PC-9 (cell line): Measurements from ENCODE around the gene AGAP1. TPM values are rescaled to one million over a fixed set of nuclear protein-coding genes. Genes with fewer than 3 reads are reported as not detected.

ENCODE experiments used
- BruUV-seq: library from RNA; stranded (reverse); fragments of 400-500 nt; replicated peaks from 2 replicates; lab custom pipeline; 2021; lab: Mats Ljungman, UMichigan
- CTCF ChIA-PET: fragments of 300-600 bp; sonication (Branson Sonifier 250); formaldehyde crosslinking; loops from one replicate; lab custom pipeline; 2022; ENCODE audit warnings: antibody characterized with exemption; lab: Charles Lee
- POLR2A ChIA-PET: fragments of 300-600 bp; sonication (Branson Sonifier 250); formaldehyde crosslinking; loops from one replicate; lab custom pipeline; 2022; ENCODE audit warnings: antibody characterized with exemption; ENCODE audit not compliant: unreplicated experiment; lab: Charles Lee
- DNase-seq, 2 experiments: peaks; one replicate each; pipeline versions ENCODE4 v3.0.0 to v3.0.0-alpha.2; 2015 to 2022; ENCODE audit warnings: mixed read lengths in 1 of 2
- H2AFZ ChIP-seq: fragments of 200-600 bp; sonication (generic); 2 replicates; pipeline ENCODE4 v1.8.1; 2017; ENCODE audit warnings: antibody characterized with exemption
- H3F3A ChIP-seq: fragments of 200-600 bp; sonication (generic); 2 replicates; pipeline ENCODE4 v1.8.1; 2017; ENCODE audit warnings: antibody characterized with exemption, mild to moderate bottlenecking, low read depth; ENCODE audit not compliant: insufficient read depth
- H3K27ac ChIP-seq: fragments of 200-600 bp; sonication (generic); 2 replicates; pipeline ENCODE4 v1.6.1; 2016; ENCODE audit warnings: mixed run types
- H3K27me3 ChIP-seq: fragments of 200-600 bp; sonication (generic); 2 replicates; pipeline ENCODE4 v1.6.1; 2016; ENCODE audit warnings: low read depth, mixed run types; ENCODE audit not compliant: insufficient read depth
- H3K36me3 ChIP-seq: fragments of 200-600 bp; sonication (generic); 2 replicates; pipeline ENCODE4 v1.6.1; 2016; ENCODE audit warnings: low read depth, mixed run types
- H3K4me1 ChIP-seq: fragments of 200-600 bp; sonication (generic); replicated peaks from 2 replicates; pipeline ENCODE4 v1.6.1; 2016; ENCODE audit warnings: mixed run types; ENCODE audit not compliant: insufficient read depth
- H3K4me2 ChIP-seq: fragments of 200-600 bp; sonication (generic); 2 replicates; pipeline ENCODE4 v1.6.1; 2017; ENCODE audit warnings: mixed run types
- H3K4me3 ChIP-seq: fragments of 200-600 bp; sonication (generic); 2 replicates; pipeline ENCODE4 v1.6.1; 2016; ENCODE audit warnings: mixed run types
- H3K79me2 ChIP-seq: fragments of 200-600 bp; sonication (generic); 2 replicates; pipeline ENCODE4 v1.6.1; 2017; ENCODE audit warnings: low read depth, mixed run types
- H3K9me2 ChIP-seq: fragments of 200-600 bp; sonication (generic); 2 replicates; pipeline ENCODE4 v1.8.1; 2017; ENCODE audit warnings: mild to moderate bottlenecking; ENCODE audit not compliant: insufficient read depth
- H3K9me3 ChIP-seq: fragments of 200-600 bp; sonication (generic); 2 replicates; pipeline ENCODE4 v1.8.1; 2016; ENCODE audit warnings: low read depth; ENCODE audit not compliant: insufficient read depth
- H4K20me1 ChIP-seq: fragments of 200-600 bp; sonication (generic); 2 replicates; pipeline ENCODE4 v1.8.1; 2017; ENCODE audit not compliant: insufficient read depth
- CTCF ChIP-seq: fragments of 200-600 bp; sonication (generic); conservative IDR thresholded peaks from 2 replicates; pipeline ENCODE4 v1.6.1; 2017; ENCODE audit warnings: mixed run types, antibody characterized with exemption, mild to moderate bottlenecking, moderate library complexity
- EZH2 ChIP-seq: fragments of 200-600 bp; sonication (generic); IDR thresholded peaks from 2 replicates; pipeline ENCODE4 v1.8.0; 2017; ENCODE audit warnings: antibody characterized with exemption, low read depth
- intact Hi-C: fragments of 100-400 bp; cut with micrococcal nuclease; formaldehyde crosslinking; loops from one replicate; pipeline ENCODE4 v1.10.0; 2022; ENCODE audit not compliant: unreplicated experiment
- total RNA-seq: library from RNA; stranded (reverse); gene quantifications from 2 replicates; pipeline ENCODE4 v1.2.3, GENCODE V29; 2021

The AGAP1 gene
- total RNA-seq, 1 experiment from 2014 or later: 91.4 TPM

- POLR2A ChIA-PET: interaction anchor here (0.6 kb wide), 1 partner anchor 45 kb away, joined by 3 read pairs; no protein-coding TSS in a partner anchor
- TF ChIP-seq CTCF (no peak), EZH2 (no peak)
- CTCF ChIA-PET: no interaction called here
These were observed 14.7 kb downstream of the AGAP1 start for GRCh38 chr2:235508371-235509160.

GRCh38 chr2:235510318-235510717 is 16.5 kb downstream of the AGAP1 start:
- H3K9me3 ChIP-seq: no peaks in the 10 kb centered on the region
- POLR2A ChIA-PET: interaction anchor here (0.6 kb wide), 1 partner anchor 155 kb away, joined by 4 read pairs; no protein-coding TSS in a partner anchor
- no peak overlapping the region for H3K4me3 ChIP-seq
- peaks cover 62% of the 10 kb centered on the region for H4K20me1 ChIP-seq
- no peaks in the 10 kb centered on the region for H3K9me2 ChIP-seq
- H2AFZ ChIP-seq: no peak overlapping the region
- H3K36me3 ChIP-seq: no peaks in the 10 kb centered on the region
- DNase-seq: no peak
- no peak for TF ChIP-seq EZH2
- TF ChIP-seq CTCF: no peak
- H3K4me1 ChIP-seq: peaks cover 24% of the 10 kb centered on the region
- peaks cover 13% of the 10 kb centered on the region for H3F3A ChIP-seq
- no peak overlapping the region for H3K4me2 ChIP-seq
- intact Hi-C loops: no loop called here
- no TSS peak for BruUV-seq
- no peak overlapping the region for H3K27ac ChIP-seq
- peaks cover 97% of the 10 kb centered on the region for H3K79me2 ChIP-seq
- H3K27me3 ChIP-seq: no peaks in the 10 kb centered on the region
- CTCF ChIA-PET: interaction anchor here (1.7 kb wide), 1 partner anchor 42 kb away, joined by 13 read pairs; no protein-coding TSS in a partner anchor

More at GRCh38 chr2:235508371-235509160, 14.7 kb downstream of the AGAP1 start:
- Histone ChIP-seq H3K4me1 (peaks cover 32% of the 10 kb centered on the region), H3K4me2 (no peak overlapping the region), H3K4me3 (no peak overlapping the region), H3F3A (peaks cover 9% of the 10 kb centered on the region), H4K20me1 (peaks cover 62% of the 10 kb centered on the region), H3K27me3 (no peaks in the 10 kb centered on the region), H3K9me3 (no peaks in the 10 kb centered on the region), H3K27ac (no peak overlapping the region), H3K79me2 (peaks cover 97% of the 10 kb centered on the region), H3K9me2 (no peaks in the 10 kb centered on the region), H2AFZ (no peak overlapping the region), H3K36me3 (no peaks in the 10 kb centered on the region)
- intact Hi-C loops: loop anchor here (10.0 kb wide), 1 partner anchor 166 kb away; no protein-coding TSS in a partner anchor
- BruUV-seq: no TSS peak
- no peak for DNase-seq

- DNase-seq: peak; percentile 69 to 84
- Histone ChIP-seq H3K9me3 (no peaks in the 10 kb centered on the region), H3K9me2 (no peaks in the 10 kb centered on the region), H3K27me3 (no peaks in the 10 kb centered on the region), H3K79me2 (peaks cover 97% of the 10 kb centered on the region), H3K36me3 (no peaks in the 10 kb centered on the region), H3K4me1 (peaks cover 18% of the 10 kb centered on the region), H3K4me3 (no peak overlapping the region), H2AFZ (no peak overlapping the region), H3K27ac (0 out of 2 replicates have a peak overlapping the region, but pooled peaks have one; percentile 24), H3K4me2 (peak overlapping the region; percentile 43), H3F3A (peaks cover 13% of the 10 kb centered on the region), H4K20me1 (peaks cover 63% of the 10 kb centered on the region)
- ChIA-PET CTCF (interaction anchor here (1.7 kb wide), 1 partner anchor 41 kb away, joined by 13 read pairs; no protein-coding TSS in a partner anchor), POLR2A (interaction anchor here (0.7 kb wide), 1 partner anchor 14 kb away, joined by 3 read pairs; no protein-coding TSS in a partner anchor)
- BruUV-seq: no TSS peak
- TF ChIP-seq CTCF: no peak
- TF ChIP-seq EZH2: no peak
- intact Hi-C loops: no loop called here
These were observed 17.4 kb downstream of the AGAP1 start for GRCh38 chr2:235511187-235511661.
